Measurements from ENCODE around the gene MAP3K7CL.
"Not testable (repeated sequence)": the region's sequence is repeated elsewhere in the genome, so short reads cannot be mapped to it uniquely, and the experiment has no call there.

Gene MAP3K7CL

GRCh38 chr21:29133796-29134195 is 3.4 kb downstream of the MAP3K7CL start:
- DNase-seq: no peak

GRCh38 chr21:29135481-29135880 is 5.0 kb downstream of the MAP3K7CL start:
- no peak for DNase-seq

GRCh38 chr21:29136033-29136432 is 5.6 kb downstream of the MAP3K7CL start:
- no peak for DNase-seq

- no peak for DNase-seq
Observed at GRCh38 chr21:29144736-29145353, 14.4 kb downstream of the MAP3K7CL start.

- peak; percentile 42 to 51 for DNase-seq
Observed at GRCh38 chr21:29145354-29145782, 14.9 kb downstream of the MAP3K7CL start.

- DNase-seq: no peak
Observed at GRCh38 chr21:29145852-29146453, 15.5 kb downstream of the MAP3K7CL start.

GRCh38 chr21:29146726-29147125 is 16.3 kb downstream of the MAP3K7CL start:
- DNase-seq: no peak

GRCh38 chr21:29148530-29148929 is 18.1 kb downstream of the MAP3K7CL start:
- DNase-seq: no peak

GRCh38 chr21:29149808-29150425 is 19.5 kb downstream of the MAP3K7CL start:
- DNase-seq: no peak

GRCh38 chr21:29151931-29152330 is 21.5 kb downstream of the MAP3K7CL start:
- DNase-seq: no peak

GRCh38 chr21:29152916-29153315 is 22.5 kb downstream of the MAP3K7CL start:
- no peak for DNase-seq

- DNase-seq: no peak
Observed at GRCh38 chr21:29154270-29154669, 23.8 kb downstream of the MAP3K7CL start.

- DNase-seq: peak; percentile 58 to 82
Observed at GRCh38 chr21:29155118-29155932, 24.9 kb downstream of the MAP3K7CL start.

GRCh38 chr21:29155933-29156260 is 25.5 kb downstream of the MAP3K7CL start:
- DNase-seq: no peak

GRCh38 chr21:29157080-29157479 is 26.6 kb downstream of the MAP3K7CL start:
- peak; percentile 86 to 90 for DNase-seq

GRCh38 chr21:29159842-29160241 is 29.4 kb downstream of the MAP3K7CL start:
- no peak for DNase-seq

- DNase-seq: peak; percentile 65 to 86
Observed at GRCh38 chr21:29162825-29163224, 32.4 kb downstream of the MAP3K7CL start.

GRCh38 chr21:29163341-29164115 is 33.1 kb downstream of the MAP3K7CL start:
- peak; percentile 77 to 78 for DNase-seq

GRCh38 chr21:29164323-29164942 is 34.0 kb downstream of the MAP3K7CL start:
- DNase-seq: peak; percentile 80

- peak; percentile 94 to 95 for DNase-seq
Observed at GRCh38 chr21:29166323-29166722, 35.9 kb downstream of the MAP3K7CL start.

GRCh38 chr21:29166853-29167252 is 36.4 kb downstream of the MAP3K7CL start:
- DNase-seq: peak; percentile 59 to 72

GRCh38 chr21:29167481-29167880 is 37.0 kb downstream of the MAP3K7CL start:
- DNase-seq: not testable (repeated sequence)
